T-helper 2 cell treated with Interferon-gamma antibody and Interleukin-4, amounts not matched to agents 5 μg/mL and 100 μg/mL, for 36 hours (primary cell): Measurements from ENCODE around the gene GPC3.

ENCODE experiments used
- DNase-seq: peaks from one replicate; pipeline ENCODE4 v3.0.0; 2021; ENCODE audit warnings: low spot score
- H3K27ac Mint-ChIP-seq: one replicate; pipeline ENCODE4 v1.8.0; 2021; ENCODE audit warnings: mild to moderate bottlenecking, mixed read lengths
- H3K27me3 Mint-ChIP-seq: one replicate; pipeline ENCODE4 v1.8.0; 2021; ENCODE audit warnings: low read depth, mixed read lengths
- H3K36me3 Mint-ChIP-seq: one replicate; pipeline ENCODE4 v1.8.0; 2021; ENCODE audit warnings: low read depth, mixed read lengths
- H3K4me1 Mint-ChIP-seq: one replicate; pipeline ENCODE4 v1.8.0; 2021; ENCODE audit warnings: low read depth, mixed read lengths
- H3K4me3 Mint-ChIP-seq: one replicate; pipeline ENCODE4 v1.8.0; 2022; ENCODE audit warnings: mild to moderate bottlenecking, moderate library complexity, mixed read lengths
- H3K9me3 Mint-ChIP-seq: one replicate; pipeline ENCODE4 v1.8.0; 2021; ENCODE audit warnings: mixed read lengths

The GPC3 gene

GRCh38 chrX:133921764-133922389 is 63.5 kb downstream of the GPC3 start:
- no peak for DNase-seq
- Mint-ChIP-seq H3K4me1 (peaks cover 15% of the 10 kb centered on the region), H3K36me3 (no peaks in the 10 kb centered on the region), H3K4me3 (no peak overlapping the region), H3K27ac (no peak overlapping the region), H3K9me3 (peaks cover 6% of the 10 kb centered on the region), H3K27me3 (no peaks in the 10 kb centered on the region)

- Mint-ChIP-seq H3K27me3 (no peaks in the 10 kb centered on the region), H3K4me3 (no peak overlapping the region), H3K4me1 (peaks cover 15% of the 10 kb centered on the region), H3K27ac (no peak overlapping the region), H3K9me3 (peaks cover 6% of the 10 kb centered on the region), H3K36me3 (no peaks in the 10 kb centered on the region)
- DNase-seq = no peak
Measured at GRCh38 chrX:133921086-133921485, 64.3 kb downstream of the GPC3 start.

- DNase-seq = no peak
- Mint-ChIP-seq H3K4me1 (peaks cover 14% of the 10 kb centered on the region), H3K27me3 (no peaks in the 10 kb centered on the region), H3K9me3 (peaks cover 6% of the 10 kb centered on the region), H3K27ac (peak overlapping the region; percentile 62), H3K4me3 (no peak overlapping the region), H3K36me3 (no peaks in the 10 kb centered on the region)
Measured at GRCh38 chrX:133918361-133918771, 67.0 kb downstream of the GPC3 start.

GRCh38 chrX:133916984-133917722 is 68.2 kb downstream of the GPC3 start:
- Mint-ChIP-seq H3K4me3 (no peak overlapping the region), H3K27ac (no peak overlapping the region), H3K27me3 (no peaks in the 10 kb centered on the region), H3K9me3 (peaks cover 6% of the 10 kb centered on the region), H3K4me1 (peaks cover 7% of the 10 kb centered on the region), H3K36me3 (no peaks in the 10 kb centered on the region)
- no peak for DNase-seq

GRCh38 chrX:133913658-133914388 is 71.6 kb downstream of the GPC3 start:
- no peak overlapping the region for H3K27ac Mint-ChIP-seq
- H3K27me3 Mint-ChIP-seq = no peaks in the 10 kb centered on the region
- peaks cover 2% of the 10 kb centered on the region for H3K4me1 Mint-ChIP-seq
- H3K9me3 Mint-ChIP-seq = peaks cover 6% of the 10 kb centered on the region
- H3K4me3 Mint-ChIP-seq = no peak overlapping the region
- no peaks in the 10 kb centered on the region for H3K36me3 Mint-ChIP-seq
- no peak for DNase-seq

GRCh38 chrX:133913009-133913408 is 72.4 kb downstream of the GPC3 start:
- Mint-ChIP-seq H3K36me3 (no peaks in the 10 kb centered on the region), H3K9me3 (peaks cover 6% of the 10 kb centered on the region), H3K4me1 (no peaks in the 10 kb centered on the region), H3K27ac (no peak overlapping the region), H3K27me3 (no peaks in the 10 kb centered on the region), H3K4me3 (no peak overlapping the region)
- DNase-seq = no peak

GRCh38 chrX:133911825-133912495 is 73.4 kb downstream of the GPC3 start:
- Mint-ChIP-seq H3K9me3 (no peaks in the 10 kb centered on the region), H3K36me3 (no peaks in the 10 kb centered on the region), H3K4me3 (no peak overlapping the region), H3K27ac (no peak overlapping the region), H3K27me3 (no peaks in the 10 kb centered on the region), H3K4me1 (no peaks in the 10 kb centered on the region)
- no peak for DNase-seq

GRCh38 chrX:133910539-133910938 is 74.9 kb downstream of the GPC3 start:
- no peak for DNase-seq
- Mint-ChIP-seq H3K9me3 (no peaks in the 10 kb centered on the region), H3K4me3 (no peak overlapping the region), H3K27ac (no peak overlapping the region), H3K36me3 (no peaks in the 10 kb centered on the region), H3K4me1 (no peaks in the 10 kb centered on the region), H3K27me3 (no peaks in the 10 kb centered on the region)

GRCh38 chrX:133909888-133910287 is 75.5 kb downstream of the GPC3 start:
- Mint-ChIP-seq H3K27ac (no peak overlapping the region), H3K4me1 (no peaks in the 10 kb centered on the region), H3K36me3 (no peaks in the 10 kb centered on the region), H3K27me3 (no peaks in the 10 kb centered on the region), H3K4me3 (no peak overlapping the region), H3K9me3 (no peaks in the 10 kb centered on the region)
- no peak for DNase-seq

- DNase-seq = no peak
- no peaks in the 10 kb centered on the region for H3K9me3 Mint-ChIP-seq
- no peak overlapping the region for H3K4me3 Mint-ChIP-seq
- H3K27ac Mint-ChIP-seq = no peak overlapping the region
- no peaks in the 10 kb centered on the region for H3K4me1 Mint-ChIP-seq
- H3K36me3 Mint-ChIP-seq = no peaks in the 10 kb centered on the region
- H3K27me3 Mint-ChIP-seq = peaks cover 3% of the 10 kb centered on the region
Measured at GRCh38 chrX:133908223-133908955, 77.0 kb downstream of the GPC3 start.

- Mint-ChIP-seq H3K9me3 (no peaks in the 10 kb centered on the region), H3K36me3 (no peaks in the 10 kb centered on the region), H3K27me3 (peaks cover 3% of the 10 kb centered on the region), H3K27ac (no peak overlapping the region), H3K4me1 (no peaks in the 10 kb centered on the region), H3K4me3 (no peak overlapping the region)
- DNase-seq = no peak
Measured at GRCh38 chrX:133907606-133908005, 77.8 kb downstream of the GPC3 start.

GRCh38 chrX:133905305-133905704 is 80.1 kb downstream of the GPC3 start:
- no peak overlapping the region for H3K27ac Mint-ChIP-seq
- H3K4me3 Mint-ChIP-seq = no peak overlapping the region
- DNase-seq = no peak
- H3K4me1 Mint-ChIP-seq = no peaks in the 10 kb centered on the region
- H3K27me3 Mint-ChIP-seq = peaks cover 3% of the 10 kb centered on the region
- H3K9me3 Mint-ChIP-seq = no peaks in the 10 kb centered on the region
- H3K36me3 Mint-ChIP-seq = no peaks in the 10 kb centered on the region

- DNase-seq = no peak
- H3K9me3 Mint-ChIP-seq = no peaks in the 10 kb centered on the region
Measured at GRCh38 chrX:133897593-133898163, 87.7 kb downstream of the GPC3 start.

More at GRCh38 chrX:133897593-133898163, 87.7 kb downstream of the GPC3 start:
- H3K36me3 Mint-ChIP-seq = no peaks in the 10 kb centered on the region
- no peak overlapping the region for H3K4me3 Mint-ChIP-seq
- no peaks in the 10 kb centered on the region for H3K4me1 Mint-ChIP-seq
- no peak overlapping the region for H3K27ac Mint-ChIP-seq
- H3K27me3 Mint-ChIP-seq = no peaks in the 10 kb centered on the region
